Tibial nerve (tissue), 3 donors: ENCODE results near the gene CLEC4E.

ENCODE experiments used
- POLR2A ChIP-seq, 2 donors: fragments of 450-650 bp; IDR thresholded peaks; one replicate each; pipeline ENCODE4 v1.6.1; 2017; ENCODE audit warnings: antibody characterized with exemption in 2 of 2, mild to moderate bottlenecking in 2 of 2, moderate library complexity in 2 of 2
- TF ChIP-seq, protein P1 (sequence below), 5 experiments: fragments of 200-600 bp in 3 of 5; fragments of 450-650 bp in 2 of 5; sonication (generic) in 3 of 5; IDR thresholded peaks; one replicate each; pipeline ENCODE4 v1.5.1; 2016 to 2019; ENCODE audit warnings: antibody characterized with exemption in 5 of 5, mild to moderate bottlenecking in 3 of 5, moderate library complexity in 2 of 5

GRCh38 chr12:8508910-8509841 is 31.5 kb downstream of the CLEC4E start:
- TF ChIP-seq, protein P1, sequence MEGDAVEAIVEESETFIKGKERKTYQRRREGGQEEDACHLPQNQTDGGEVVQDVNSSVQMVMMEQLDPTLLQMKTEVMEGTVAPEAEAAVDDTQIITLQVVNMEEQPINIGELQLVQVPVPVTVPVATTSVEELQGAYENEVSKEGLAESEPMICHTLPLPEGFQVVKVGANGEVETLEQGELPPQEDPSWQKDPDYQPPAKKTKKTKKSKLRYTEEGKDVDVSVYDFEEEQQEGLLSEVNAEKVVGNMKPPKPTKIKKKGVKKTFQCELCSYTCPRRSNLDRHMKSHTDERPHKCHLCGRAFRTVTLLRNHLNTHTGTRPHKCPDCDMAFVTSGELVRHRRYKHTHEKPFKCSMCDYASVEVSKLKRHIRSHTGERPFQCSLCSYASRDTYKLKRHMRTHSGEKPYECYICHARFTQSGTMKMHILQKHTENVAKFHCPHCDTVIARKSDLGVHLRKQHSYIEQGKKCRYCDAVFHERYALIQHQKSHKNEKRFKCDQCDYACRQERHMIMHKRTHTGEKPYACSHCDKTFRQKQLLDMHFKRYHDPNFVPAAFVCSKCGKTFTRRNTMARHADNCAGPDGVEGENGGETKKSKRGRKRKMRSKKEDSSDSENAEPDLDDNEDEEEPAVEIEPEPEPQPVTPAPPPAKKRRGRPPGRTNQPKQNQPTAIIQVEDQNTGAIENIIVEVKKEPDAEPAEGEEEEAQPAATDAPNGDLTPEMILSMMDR (IDR thresholded peaks at IDR 0.05): no peak
- TF ChIP-seq POLR2A (IDR thresholded peaks at IDR 0.05): no peak
